Body of pancreas (tissue), 4 donors: ENCODE data around the gene SEC14L6.

Source experiments
- POLR2A ChIP-seq, 3 donors: fragments of 450-650 bp; IDR thresholded peaks; one replicate each; pipeline ENCODE4 v1.6.1; 2016; ENCODE audit warnings: antibody characterized with exemption in 3 of 3, mild to moderate bottlenecking in 2 of 3
- TF ChIP-seq, protein P1 (sequence below), 7 experiments: fragments of 450-650 bp in 4 of 7; fragments of 200-600 bp in 3 of 7; sonication (generic) in 3 of 7; IDR thresholded peaks; one replicate each; pipeline ENCODE4 v1.5.1; 2016 to 2019; ENCODE audit warnings: antibody characterized with exemption in 7 of 7

DNA sequence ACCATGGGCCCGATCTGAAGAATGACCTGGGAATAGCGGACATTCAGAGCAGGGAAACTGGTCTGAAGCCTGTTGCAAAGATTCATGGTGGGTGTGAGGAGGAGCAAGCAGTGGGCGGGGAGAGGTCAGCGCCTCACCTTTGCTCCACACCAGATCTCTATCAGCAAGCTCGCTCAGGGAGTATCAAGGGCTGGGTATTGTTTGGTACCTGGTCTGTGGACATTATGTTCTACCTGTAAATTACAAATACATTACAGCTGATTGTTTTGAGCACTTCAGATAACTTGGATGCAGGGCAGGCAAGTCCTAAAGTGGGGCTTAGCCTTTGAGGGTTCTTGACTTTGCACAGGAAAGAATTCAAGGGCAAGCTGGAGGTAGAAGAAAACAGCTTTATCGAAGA is 30.3 kb downstream of the SEC14L6 start:
- TF ChIP-seq POLR2A (IDR thresholded peaks at IDR 0.05), result no peak
- TF ChIP-seq, protein P1, sequence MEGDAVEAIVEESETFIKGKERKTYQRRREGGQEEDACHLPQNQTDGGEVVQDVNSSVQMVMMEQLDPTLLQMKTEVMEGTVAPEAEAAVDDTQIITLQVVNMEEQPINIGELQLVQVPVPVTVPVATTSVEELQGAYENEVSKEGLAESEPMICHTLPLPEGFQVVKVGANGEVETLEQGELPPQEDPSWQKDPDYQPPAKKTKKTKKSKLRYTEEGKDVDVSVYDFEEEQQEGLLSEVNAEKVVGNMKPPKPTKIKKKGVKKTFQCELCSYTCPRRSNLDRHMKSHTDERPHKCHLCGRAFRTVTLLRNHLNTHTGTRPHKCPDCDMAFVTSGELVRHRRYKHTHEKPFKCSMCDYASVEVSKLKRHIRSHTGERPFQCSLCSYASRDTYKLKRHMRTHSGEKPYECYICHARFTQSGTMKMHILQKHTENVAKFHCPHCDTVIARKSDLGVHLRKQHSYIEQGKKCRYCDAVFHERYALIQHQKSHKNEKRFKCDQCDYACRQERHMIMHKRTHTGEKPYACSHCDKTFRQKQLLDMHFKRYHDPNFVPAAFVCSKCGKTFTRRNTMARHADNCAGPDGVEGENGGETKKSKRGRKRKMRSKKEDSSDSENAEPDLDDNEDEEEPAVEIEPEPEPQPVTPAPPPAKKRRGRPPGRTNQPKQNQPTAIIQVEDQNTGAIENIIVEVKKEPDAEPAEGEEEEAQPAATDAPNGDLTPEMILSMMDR (IDR thresholded peaks at IDR 0.05), result no peak
